Measurements from ENCODE around the gene NATD1.

DNA sequence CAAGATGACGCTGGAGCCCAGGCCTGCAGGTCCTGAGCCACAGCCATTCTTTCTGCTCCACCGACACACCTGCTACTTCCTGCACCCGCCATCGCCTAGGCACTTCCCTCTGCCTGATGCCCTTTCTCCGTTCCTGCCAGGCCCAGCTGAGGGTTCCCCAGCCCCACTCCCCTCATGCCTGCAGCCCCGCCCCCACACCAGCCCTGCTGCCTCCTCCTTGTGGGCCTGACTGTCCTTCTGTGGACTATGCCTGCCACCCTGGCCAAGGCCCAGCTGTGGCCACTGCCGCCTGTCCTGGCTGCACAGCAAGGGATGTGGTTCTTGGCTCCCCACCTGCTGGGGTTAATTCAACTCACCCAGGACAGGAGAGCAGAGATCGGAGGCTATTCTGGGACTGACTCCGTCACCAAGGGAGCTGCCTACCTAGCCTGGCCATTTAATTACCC lies 7.5 kb downstream of the NATD1 start:
- TF ChIP-seq, protein P1, sequence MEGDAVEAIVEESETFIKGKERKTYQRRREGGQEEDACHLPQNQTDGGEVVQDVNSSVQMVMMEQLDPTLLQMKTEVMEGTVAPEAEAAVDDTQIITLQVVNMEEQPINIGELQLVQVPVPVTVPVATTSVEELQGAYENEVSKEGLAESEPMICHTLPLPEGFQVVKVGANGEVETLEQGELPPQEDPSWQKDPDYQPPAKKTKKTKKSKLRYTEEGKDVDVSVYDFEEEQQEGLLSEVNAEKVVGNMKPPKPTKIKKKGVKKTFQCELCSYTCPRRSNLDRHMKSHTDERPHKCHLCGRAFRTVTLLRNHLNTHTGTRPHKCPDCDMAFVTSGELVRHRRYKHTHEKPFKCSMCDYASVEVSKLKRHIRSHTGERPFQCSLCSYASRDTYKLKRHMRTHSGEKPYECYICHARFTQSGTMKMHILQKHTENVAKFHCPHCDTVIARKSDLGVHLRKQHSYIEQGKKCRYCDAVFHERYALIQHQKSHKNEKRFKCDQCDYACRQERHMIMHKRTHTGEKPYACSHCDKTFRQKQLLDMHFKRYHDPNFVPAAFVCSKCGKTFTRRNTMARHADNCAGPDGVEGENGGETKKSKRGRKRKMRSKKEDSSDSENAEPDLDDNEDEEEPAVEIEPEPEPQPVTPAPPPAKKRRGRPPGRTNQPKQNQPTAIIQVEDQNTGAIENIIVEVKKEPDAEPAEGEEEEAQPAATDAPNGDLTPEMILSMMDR (conservative IDR thresholded peaks at IDR 0.05; ENCODE audit: low read depth, low read length), result no peak
- no peak for TF ChIP-seq EZH2 (IDR thresholded peaks at IDR 0.05; ENCODE audit: borderline replicate concordance, low read depth, low read length, poor library complexity, severe bottlenecking)
